H9 (cell line): ENCODE measurements around the gene JPH2. TPM values are rescaled to one million over a fixed set of nuclear protein-coding genes. Genes with fewer than 3 reads are reported as not detected.
"Not testable (repeated sequence)": the region's sequence is repeated elsewhere in the genome, so short reads cannot be mapped to it uniquely, and the experiment has no call there.

Source experiments
- DNase-seq: peaks from one replicate; pipeline ENCODE4 v3.0.0-alpha.2; 2017
- H2AFZ ChIP-seq: one replicate; pipeline ENCODE4 v1.6.1; 2013; ENCODE audit warnings: mild to moderate bottlenecking, low read length, control low read depth, moderate library complexity
- H2AK5ac ChIP-seq: 2 replicates; pipeline ENCODE4 v1.6.1; 2013; ENCODE audit warnings: low read length, control low read depth, mixed read lengths; ENCODE audit not compliant: insufficient read length
- H2BK120ac ChIP-seq: one replicate; pipeline ENCODE4 v1.6.1; 2013; ENCODE audit warnings: low read depth, mild to moderate bottlenecking, low read length, control low read depth, inconsistent platforms; ENCODE audit not compliant: poor library complexity, severe bottlenecking
- H2BK12ac ChIP-seq: 2 replicates; pipeline ENCODE4 v1.6.1; 2013; ENCODE audit warnings: low read length, control low read depth, mixed read lengths, low read depth; ENCODE audit not compliant: insufficient read length
- H2BK15ac ChIP-seq: 2 replicates; pipeline ENCODE4 v1.6.1; 2013; ENCODE audit warnings: low read depth, low read length, control low read depth
- H2BK20ac ChIP-seq: one replicate; pipeline ENCODE4 v1.6.1; 2013; ENCODE audit warnings: low read depth, mild to moderate bottlenecking, low read length, control low read depth, inconsistent platforms; ENCODE audit not compliant: poor library complexity, severe bottlenecking
- H2BK5ac ChIP-seq: 2 replicates; pipeline ENCODE4 v1.6.1; 2013; ENCODE audit warnings: low read length, control low read depth, mixed read lengths; ENCODE audit not compliant: insufficient read length
- H3K14ac ChIP-seq: 2 replicates; pipeline ENCODE4 v1.6.1; 2013; ENCODE audit warnings: low read length, control low read depth; ENCODE audit not compliant: insufficient read depth
- H3K18ac ChIP-seq: 2 replicates; pipeline ENCODE4 v1.6.1; 2013; ENCODE audit warnings: low read depth, mild to moderate bottlenecking, mixed read lengths, low read length, control low read depth; ENCODE audit not compliant: insufficient read length
- H3K23ac ChIP-seq: 2 replicates; pipeline ENCODE4 v1.6.1; 2013; ENCODE audit warnings: low read length, control low read depth, mixed read lengths, low read depth; ENCODE audit not compliant: insufficient read length
- H3K23me2 ChIP-seq: 2 replicates; pipeline ENCODE4 v1.6.1; 2013; ENCODE audit warnings: low read depth, mild to moderate bottlenecking, mixed read lengths, low read length, control low read depth; ENCODE audit not compliant: insufficient read length, poor library complexity, severe bottlenecking
- H3K27ac ChIP-seq: 2 replicates; pipeline ENCODE4 v1.5.1; 2013; ENCODE audit warnings: low read length, control low read depth, mixed read lengths, low read depth; ENCODE audit not compliant: insufficient read length
- H3K27me3 ChIP-seq: 2 replicates; pipeline ENCODE4 v1.6.1; 2013; ENCODE audit warnings: low read length, control low read depth, inconsistent platforms; ENCODE audit not compliant: insufficient read depth
- H3K4ac ChIP-seq: 2 replicates; pipeline ENCODE4 v1.6.1; 2013; ENCODE audit warnings: low read depth, mild to moderate bottlenecking, control low read depth, inconsistent platforms, low read length, moderate library complexity
- H3K4me1 ChIP-seq: 2 replicates; pipeline ENCODE4 v1.6.1; 2013; ENCODE audit warnings: low read length, control low read depth, inconsistent platforms; ENCODE audit not compliant: insufficient read depth
- H3K4me2 ChIP-seq: 2 replicates; pipeline ENCODE4 v1.6.1; 2013; ENCODE audit warnings: low read length, control low read depth, mixed read lengths; ENCODE audit not compliant: insufficient read length, insufficient read depth
- H3K56ac ChIP-seq: 2 replicates; pipeline ENCODE4 v1.6.1; 2013; ENCODE audit warnings: low read depth, mild to moderate bottlenecking, mixed read lengths, low read length, control low read depth; ENCODE audit not compliant: insufficient read length
- H3K79me1 ChIP-seq: 2 replicates; pipeline ENCODE4 v1.6.1; 2013; ENCODE audit warnings: low read depth, mild to moderate bottlenecking, moderate library complexity, low read length, control low read depth, inconsistent platforms; ENCODE audit not compliant: insufficient read depth, poor library complexity, severe bottlenecking
- H3K79me2 ChIP-seq: 2 replicates; pipeline ENCODE4 v1.6.1; 2013; ENCODE audit warnings: low read length, control low read depth, inconsistent platforms; ENCODE audit not compliant: insufficient read depth
- H3K9ac ChIP-seq: 2 replicates; pipeline ENCODE4 v1.6.1; 2013; ENCODE audit warnings: low read length, control low read depth, mixed read lengths; ENCODE audit not compliant: insufficient read length; ENCODE audit errors: extremely low read depth
- H3K9me3 ChIP-seq: one replicate; pipeline ENCODE4 v1.6.1; 2013; ENCODE audit warnings: low read depth, low read length, inconsistent platforms; ENCODE audit not compliant: control insufficient read depth
- H3T11ph ChIP-seq: one replicate; pipeline ENCODE4 v1.6.1; 2013; ENCODE audit warnings: mild to moderate bottlenecking, low read length, control low read depth, inconsistent platforms
- H4K20me1 ChIP-seq: one replicate; pipeline ENCODE4 v1.6.1; 2013; ENCODE audit not compliant: control insufficient read depth, insufficient read length, insufficient read depth
- H4K5ac ChIP-seq: 2 replicates; pipeline ENCODE4 v1.6.1; 2013; ENCODE audit warnings: low read depth, mild to moderate bottlenecking, mixed read lengths, low read length, control low read depth; ENCODE audit not compliant: insufficient read length
- H4K8ac ChIP-seq: replicated peaks from 2 replicates; pipeline ENCODE4 v1.6.1; 2013; ENCODE audit warnings: low read length, control low read depth, mixed read lengths, low read depth; ENCODE audit not compliant: insufficient read length
- H4K91ac ChIP-seq: 2 replicates; pipeline ENCODE4 v1.6.1; 2013; ENCODE audit warnings: low read depth, mild to moderate bottlenecking, moderate library complexity, mixed read lengths, low read length, control low read depth; ENCODE audit not compliant: insufficient read length
- H3K27ac Mint-ChIP-seq, 3 experiments: 2 replicates in 2 of 3; 3 replicates in 1 of 3; pipeline ENCODE4 v1.8.0; 2020 to 2021; ENCODE audit warnings: mixed read lengths in 3 of 3, mild to moderate bottlenecking in 1 of 3, moderate library complexity in 1 of 3
- H3K27me3 Mint-ChIP-seq: 2 replicates; pipeline ENCODE4 v1.8.0; 2021; ENCODE audit warnings: low read depth, mild to moderate bottlenecking, moderate library complexity, mixed read lengths
- H3K36me3 Mint-ChIP-seq, 3 experiments: 2 replicates in 2 of 3; 3 replicates in 1 of 3; pipeline ENCODE4 v1.8.0; 2020 to 2021; ENCODE audit warnings: low read depth in 3 of 3, mixed read lengths in 3 of 3; ENCODE audit not compliant: insufficient read depth in 1 of 3
- H3K4me1 Mint-ChIP-seq, 2 experiments: 2 replicates each; pipeline ENCODE4 v1.8.0; 2020; ENCODE audit warnings: mixed read lengths in 2 of 2
- H3K4me3 Mint-ChIP-seq, 2 experiments: 2 replicates in 1 of 2; 3 replicates in 1 of 2; pipeline ENCODE4 v1.8.0; 2020 to 2021; ENCODE audit warnings: mild to moderate bottlenecking in 2 of 2, mixed read lengths in 2 of 2, moderate library complexity in 1 of 2
- H3K9me3 Mint-ChIP-seq, 2 experiments: 2 replicates in 1 of 2; 3 replicates in 1 of 2; pipeline ENCODE4 v1.8.0; 2020; ENCODE audit warnings: mild to moderate bottlenecking in 2 of 2, mixed read lengths in 2 of 2, moderate library complexity in 1 of 2
- CTCF ChIP-seq: fragments of 200-600 bp; sonication (generic); conservative IDR thresholded peaks from 3 replicates; pipeline ENCODE4 v1.8.0; 2021; ENCODE audit warnings: antibody characterized with exemption, mild to moderate bottlenecking
- WGBS: extraction: QIAGEN DNeasy Blood & Tissue Kit; methylation state at CpG from one replicate; pipeline ENCODE4 v1.1.7; 2013; ENCODE audit warnings: missing lambda C conversion rate, low lambda C conversion rate, mixed read lengths; ENCODE audit not compliant: insufficient read length; ENCODE audit errors: extremely low coverage; 5-methylcytosine and 5-hydroxymethylcytosine counted together
- total RNA-seq: library from RNA; stranded (reverse); gene quantifications from 2 replicates; pipeline ENCODE4 v1.2.1, GENCODE V29; 2021

JPH2 gene
- total RNA-seq, 1 experiment from 2014 or later: 0.31 TPM

- no peak for TF ChIP-seq CTCF
- no peaks in the 10 kb centered on the region for H3K79me1 ChIP-seq
- no peak overlapping the region for H3K4me3 Mint-ChIP-seq
- H3K23me2 ChIP-seq: no peaks in the 10 kb centered on the region
- no peaks in the 10 kb centered on the region for H3K9me3 Mint-ChIP-seq
- no peak overlapping the region for H3K4ac ChIP-seq
- H2BK15ac ChIP-seq: no peak overlapping the region
- no CpG with 5 or more reads among the region's 9 CpGs for WGBS
- H3K27me3 Mint-ChIP-seq: no peaks in the 10 kb centered on the region; the same call in none of the 2 replicates
- no peak overlapping the region for H2AFZ ChIP-seq
- no peaks in the 10 kb centered on the region for H3K27me3 ChIP-seq
- H2BK120ac ChIP-seq: no peak overlapping the region
- peaks cover 7 to 19% of the 10 kb centered on the region in 2 experiments for H3K4me1 Mint-ChIP-seq
- H3K18ac ChIP-seq: no peak overlapping the region
- no peak overlapping the region for H3K14ac ChIP-seq
- no peak overlapping the region for H3K23ac ChIP-seq
- H3K79me2 ChIP-seq: no peaks in the 10 kb centered on the region
- H3K36me3 Mint-ChIP-seq: no peaks in the 10 kb centered on the region; a peak in 1 of 7 replicates
- no peaks in the 10 kb centered on the region for H4K20me1 ChIP-seq
- no peak overlapping the region for H3K56ac ChIP-seq
- no peaks in the 10 kb centered on the region for H3K9me3 ChIP-seq
- H3K4me1 ChIP-seq: no peaks in the 10 kb centered on the region
- H4K5ac ChIP-seq: no peak overlapping the region
- H2AK5ac ChIP-seq: no peak overlapping the region
- H2BK5ac ChIP-seq: no peak overlapping the region
- no peak overlapping the region for H3T11ph ChIP-seq
- no peak for DNase-seq
- H3K27ac ChIP-seq: no peak overlapping the region
- no peak overlapping the region for H3K9ac ChIP-seq
- no peak overlapping the region; a peak in 1 of 7 replicates for H3K27ac Mint-ChIP-seq
- H3K4me2 ChIP-seq: no peak overlapping the region
- H4K91ac ChIP-seq: no peak overlapping the region
- H4K8ac ChIP-seq: no peak overlapping the region
- H2BK12ac ChIP-seq: no peak overlapping the region
- no peak overlapping the region for H2BK20ac ChIP-seq
Observed at GRCh38 chr20:44129911-44130718, 56.9 kb downstream of the JPH2 start.

- H2AK5ac ChIP-seq, H3K4me2 ChIP-seq, H3K9me3 ChIP-seq, H3K23ac ChIP-seq, H2BK20ac ChIP-seq, H2AFZ ChIP-seq, H3K27ac ChIP-seq, DNase-seq, H3K9me3 Mint-ChIP-seq, H2BK5ac ChIP-seq, H3K27ac Mint-ChIP-seq, H3K18ac ChIP-seq, H3K4ac ChIP-seq, H3K27me3 ChIP-seq, H3K79me1 ChIP-seq, H2BK15ac ChIP-seq, H3K9ac ChIP-seq, H3K4me1 ChIP-seq, H2BK12ac ChIP-seq, H3K27me3 Mint-ChIP-seq, H3K79me2 ChIP-seq, H4K91ac ChIP-seq, H3K23me2 ChIP-seq, H4K8ac ChIP-seq, H4K5ac ChIP-seq, H3K36me3 Mint-ChIP-seq, H3T11ph ChIP-seq, H3K14ac ChIP-seq, H2BK120ac ChIP-seq, H4K20me1 ChIP-seq, H3K4me3 Mint-ChIP-seq, H3K56ac ChIP-seq: not testable (repeated sequence)
- H3K4me1 Mint-ChIP-seq: peaks cover 7 to 19% of the 10 kb centered on the region in 2 experiments
- no CpG with 5 or more reads among the region's 7 CpGs for WGBS
Observed at GRCh38 chr20:44129300-44129699, 57.7 kb downstream of the JPH2 start.
